ENCODE data around the gene THAP4. TPM values are rescaled to one million over a fixed set of nuclear protein-coding genes. Genes with fewer than 3 reads are reported as not detected.
A peak's percentile ranks its signal among the peaks of the same experiment; 100 is the strongest.

Gene THAP4
- total and polyA plus RNA-seq, 9 donors, result 36.3 to 51.7 (median 43.9) TPM

DNA sequence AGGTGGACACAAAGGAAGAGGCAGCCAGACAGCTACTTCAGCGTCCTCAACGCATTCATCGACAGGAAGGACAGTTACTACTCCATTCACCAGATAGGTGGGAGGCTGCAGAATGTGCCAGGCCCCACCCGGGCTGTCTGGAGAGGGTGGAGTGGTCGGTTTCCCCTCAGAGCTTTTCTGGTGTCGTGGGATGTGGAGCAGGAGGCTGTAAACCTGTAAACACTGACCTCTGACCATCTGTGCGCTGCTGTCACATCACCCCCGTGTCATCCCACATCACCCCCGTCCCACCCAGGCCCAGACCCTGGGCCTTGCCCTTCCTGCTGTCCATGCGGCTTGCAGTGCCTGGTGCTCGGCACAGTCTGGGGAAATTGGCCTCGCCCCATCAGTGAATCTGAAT is 17.6 kb upstream of the THAP4 start:
- H3K9me3 ChIP-seq (replicated peaks; ENCODE audit: control insufficient read depth, low read depth, low read length), result no peaks in the 10 kb centered on the region
- H3K27ac ChIP-seq (ENCODE audit: low read length), result no peak overlapping the region
- H3K4me3 ChIP-seq (ENCODE audit: low read length), result no peak overlapping the region
- DNase-seq, result no peak
- no peaks in the 10 kb centered on the region for H3K27me3 ChIP-seq (ENCODE audit: control insufficient read depth, insufficient read depth, low read length)
- no peaks in the 10 kb centered on the region for H3K4me1 ChIP-seq (ENCODE audit: control insufficient read depth, insufficient read depth, low read length)
- WGBS (ENCODE audit: insufficient coverage), result 91% methylated on average over 6 of the region's 12 CpGs
- H3K36me3 ChIP-seq (ENCODE audit: control insufficient read depth, insufficient read depth, low read length), result peaks cover 67% of the 10 kb centered on the region

GRCh38 chr2:241653210-241653750 is 16.3 kb upstream of the THAP4 start:
- Histone ChIP-seq H3K4me1 (ENCODE audit: control insufficient read depth, insufficient read depth, low read length) (peaks cover 4% of the 10 kb centered on the region), H3K36me3 (ENCODE audit: control insufficient read depth, insufficient read depth, low read length) (peaks cover 55% of the 10 kb centered on the region), H3K27me3 (ENCODE audit: control insufficient read depth, insufficient read depth, low read length) (no peaks in the 10 kb centered on the region), H3K4me3 (ENCODE audit: low read length) (no peak overlapping the region), H3K27ac (ENCODE audit: low read length) (no peak overlapping the region), H3K9me3 (replicated peaks; ENCODE audit: control insufficient read depth, low read depth, low read length) (no peaks in the 10 kb centered on the region)
- no peak for DNase-seq
- WGBS (ENCODE audit: insufficient coverage), result 96% methylated on average over 10 of the region's 13 CpGs

- Histone ChIP-seq H3K27me3 (ENCODE audit: control insufficient read depth, insufficient read depth, low read length) (no peaks in the 10 kb centered on the region), H3K36me3 (ENCODE audit: control insufficient read depth, insufficient read depth, low read length) (peaks cover 52% of the 10 kb centered on the region), H3K4me3 (ENCODE audit: low read length) (no peak overlapping the region), H3K9me3 (replicated peaks; ENCODE audit: control insufficient read depth, low read depth, low read length) (no peaks in the 10 kb centered on the region), H3K27ac (ENCODE audit: low read length) (no peak overlapping the region), H3K4me1 (ENCODE audit: control insufficient read depth, insufficient read depth, low read length) (peaks cover 4% of the 10 kb centered on the region)
- DNase-seq, result no peak
- 94% methylated on average over 9 of the region's 9 CpGs for WGBS (ENCODE audit: insufficient coverage)
Measured at GRCh38 chr2:241652722-241653121, 15.8 kb upstream of the THAP4 start.

DNA sequence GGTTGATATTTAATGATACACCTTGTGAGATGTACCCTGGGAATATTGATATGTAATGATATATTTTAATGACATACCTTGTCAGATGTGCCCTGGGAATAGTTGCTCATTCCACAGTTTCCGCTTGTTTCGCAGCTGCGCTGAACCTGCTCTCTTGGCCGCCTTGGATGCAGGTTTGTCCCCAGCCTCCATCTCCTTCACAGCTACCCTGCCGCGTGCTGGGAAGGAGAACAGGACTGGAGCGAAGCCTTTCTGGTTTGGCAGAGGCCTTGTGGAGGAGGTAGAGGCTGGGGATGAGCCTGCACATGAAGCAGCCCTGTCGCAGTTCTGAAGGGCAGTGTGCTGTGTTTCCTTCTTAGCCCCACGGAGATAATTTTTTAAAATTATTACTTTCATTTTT is 15.2 kb upstream of the THAP4 start:
- DNase-seq, result no peak
- peaks cover 4% of the 10 kb centered on the region for H3K4me1 ChIP-seq (ENCODE audit: control insufficient read depth, insufficient read depth, low read length)
- H3K27ac ChIP-seq (ENCODE audit: low read length), result no peak overlapping the region
- H3K9me3 ChIP-seq (replicated peaks; ENCODE audit: control insufficient read depth, low read depth, low read length), result no peaks in the 10 kb centered on the region
- no peaks in the 10 kb centered on the region for H3K27me3 ChIP-seq (ENCODE audit: control insufficient read depth, insufficient read depth, low read length)
- WGBS (ENCODE audit: insufficient coverage), result 96% methylated on average over 4 of the region's 9 CpGs
- no peak overlapping the region for H3K4me3 ChIP-seq (ENCODE audit: low read length)
- peaks cover 46% of the 10 kb centered on the region for H3K36me3 ChIP-seq (ENCODE audit: control insufficient read depth, insufficient read depth, low read length)

GRCh38 chr2:241649927-241650326 is 13.0 kb upstream of the THAP4 start:
- H3K27me3 ChIP-seq (ENCODE audit: control insufficient read depth, insufficient read depth, low read length), result no peaks in the 10 kb centered on the region
- H3K4me3 ChIP-seq (ENCODE audit: low read length), result no peak overlapping the region
- H3K36me3 ChIP-seq (ENCODE audit: control insufficient read depth, insufficient read depth, low read length), result peaks cover 33% of the 10 kb centered on the region
- H3K4me1 ChIP-seq (ENCODE audit: control insufficient read depth, insufficient read depth, low read length), result peaks cover 4% of the 10 kb centered on the region
- DNase-seq, result no peak
- WGBS (ENCODE audit: insufficient coverage), result 90% methylated on average over 2 of the region's 6 CpGs
- no peaks in the 10 kb centered on the region for H3K9me3 ChIP-seq (replicated peaks; ENCODE audit: control insufficient read depth, low read depth, low read length)
- H3K27ac ChIP-seq (ENCODE audit: low read length), result no peak overlapping the region

- peaks cover 4% of the 10 kb centered on the region for H3K4me1 ChIP-seq (ENCODE audit: control insufficient read depth, insufficient read depth, low read length)
- WGBS (ENCODE audit: insufficient coverage), result 92% methylated on average over 4 of the region's 4 CpGs
- no peak overlapping the region for H3K27ac ChIP-seq (ENCODE audit: low read length)
- no peak overlapping the region for H3K4me3 ChIP-seq (ENCODE audit: low read length)
- peaks cover 28% of the 10 kb centered on the region for H3K36me3 ChIP-seq (ENCODE audit: control insufficient read depth, insufficient read depth, low read length)
- peak; percentile 24 for DNase-seq
- no peaks in the 10 kb centered on the region for H3K27me3 ChIP-seq (ENCODE audit: control insufficient read depth, insufficient read depth, low read length)
- no peaks in the 10 kb centered on the region for H3K9me3 ChIP-seq (replicated peaks; ENCODE audit: control insufficient read depth, low read depth, low read length)
Measured at GRCh38 chr2:241649404-241649803, 12.4 kb upstream of the THAP4 start.

DNA sequence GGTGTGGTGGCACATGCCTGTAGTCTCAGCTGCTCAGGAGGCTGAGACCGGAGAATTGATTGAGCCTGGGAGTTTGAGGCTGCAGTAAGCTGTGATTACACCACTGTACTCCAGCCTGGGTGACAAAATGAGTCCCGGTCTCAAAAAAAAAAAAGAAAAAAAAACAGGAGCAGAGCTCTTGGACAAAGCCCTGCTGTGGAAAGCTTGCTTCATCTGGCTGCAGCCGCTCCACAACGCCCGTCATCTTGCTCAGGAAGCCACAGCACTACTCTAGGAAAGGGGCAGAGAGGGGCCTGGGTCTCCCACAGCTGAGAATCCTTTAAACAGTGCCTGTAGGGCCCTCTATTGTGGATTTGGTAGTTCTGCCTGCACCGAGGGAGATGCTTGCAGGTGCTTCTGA is 11.5 kb upstream of the THAP4 start:
- H3K4me3 ChIP-seq (ENCODE audit: low read length), result no peak overlapping the region
- H3K27ac ChIP-seq (ENCODE audit: low read length), result no peak overlapping the region
- WGBS (ENCODE audit: insufficient coverage), result 69% methylated on average over 6 of the region's 6 CpGs
- H3K36me3 ChIP-seq (ENCODE audit: control insufficient read depth, insufficient read depth, low read length), result peaks cover 23% of the 10 kb centered on the region
- no peaks in the 10 kb centered on the region for H3K27me3 ChIP-seq (ENCODE audit: control insufficient read depth, insufficient read depth, low read length)
- H3K4me1 ChIP-seq (ENCODE audit: control insufficient read depth, insufficient read depth, low read length), result peaks cover 4% of the 10 kb centered on the region
- no peaks in the 10 kb centered on the region for H3K9me3 ChIP-seq (replicated peaks; ENCODE audit: control insufficient read depth, low read depth, low read length)
- DNase-seq, result no peak

- no peak for DNase-seq
- Histone ChIP-seq H3K27ac (ENCODE audit: low read length) (no peak overlapping the region), H3K4me1 (ENCODE audit: control insufficient read depth, insufficient read depth, low read length) (peaks cover 9% of the 10 kb centered on the region), H3K4me3 (ENCODE audit: low read length) (no peak overlapping the region), H3K36me3 (ENCODE audit: control insufficient read depth, insufficient read depth, low read length) (no peaks in the 10 kb centered on the region), H3K9me3 (replicated peaks; ENCODE audit: control insufficient read depth, low read depth, low read length) (no peaks in the 10 kb centered on the region), H3K27me3 (ENCODE audit: control insufficient read depth, insufficient read depth, low read length) (no peaks in the 10 kb centered on the region)
- 67% methylated on average over 4 of the region's 14 CpGs for WGBS (ENCODE audit: insufficient coverage)
Measured at GRCh38 chr2:241645915-241646645, 9.1 kb upstream of the THAP4 start.

DNA sequence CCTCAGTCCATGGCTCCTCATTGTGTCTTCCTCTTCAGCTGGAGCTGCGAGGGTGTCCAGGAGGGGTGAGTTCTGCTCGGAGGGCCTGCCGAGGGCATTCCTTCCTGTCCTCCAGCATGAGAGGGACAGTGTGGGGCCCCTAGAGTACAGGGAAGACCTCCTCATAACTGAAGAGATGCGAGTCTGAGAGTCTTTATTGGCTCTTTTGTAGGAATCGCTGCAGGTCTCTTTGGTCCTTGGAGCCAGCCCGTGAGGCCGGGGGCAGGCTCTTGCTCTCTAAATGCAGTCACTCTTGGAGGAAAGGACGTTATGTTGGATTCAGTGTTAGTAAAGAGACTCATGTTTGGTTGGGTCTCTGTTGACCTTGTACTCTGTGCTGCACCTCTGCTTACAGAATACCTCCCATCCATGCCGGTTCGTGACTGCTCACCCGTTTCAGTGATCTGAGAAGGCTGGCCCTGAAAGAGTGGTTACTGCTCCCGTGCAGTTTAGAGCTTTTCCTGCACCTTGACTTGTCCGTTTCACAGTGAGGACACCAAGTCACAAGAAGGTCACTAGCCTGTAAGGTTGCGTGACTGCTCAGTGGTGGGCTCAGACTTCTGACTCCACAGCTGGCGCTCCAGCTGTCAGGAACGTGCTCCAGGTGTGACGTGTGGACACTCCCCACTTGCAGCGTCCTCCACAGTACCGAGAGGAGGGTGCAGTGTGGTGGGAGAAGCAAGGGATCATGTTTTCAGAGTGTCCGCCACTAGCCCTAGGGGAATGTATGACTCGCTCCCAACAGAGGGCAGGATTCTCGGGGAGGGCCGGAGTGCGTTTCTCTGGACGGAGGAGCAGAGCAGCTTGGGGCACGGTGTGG is 8.3 kb upstream of the THAP4 start:
- H3K36me3 ChIP-seq (ENCODE audit: control insufficient read depth, insufficient read depth, low read length), result no peaks in the 10 kb centered on the region
- H3K9me3 ChIP-seq (replicated peaks; ENCODE audit: control insufficient read depth, low read depth, low read length), result no peaks in the 10 kb centered on the region
- no peak overlapping the region for H3K4me3 ChIP-seq (ENCODE audit: low read length)
- no peaks in the 10 kb centered on the region for H3K27me3 ChIP-seq (ENCODE audit: control insufficient read depth, insufficient read depth, low read length)
- H3K4me1 ChIP-seq (ENCODE audit: control insufficient read depth, insufficient read depth, low read length), result peaks cover 16% of the 10 kb centered on the region
- 85% methylated on average over 22 of the region's 26 CpGs for WGBS (ENCODE audit: insufficient coverage)
- no peak for DNase-seq
- no peak overlapping the region for H3K27ac ChIP-seq (ENCODE audit: low read length)

DNA sequence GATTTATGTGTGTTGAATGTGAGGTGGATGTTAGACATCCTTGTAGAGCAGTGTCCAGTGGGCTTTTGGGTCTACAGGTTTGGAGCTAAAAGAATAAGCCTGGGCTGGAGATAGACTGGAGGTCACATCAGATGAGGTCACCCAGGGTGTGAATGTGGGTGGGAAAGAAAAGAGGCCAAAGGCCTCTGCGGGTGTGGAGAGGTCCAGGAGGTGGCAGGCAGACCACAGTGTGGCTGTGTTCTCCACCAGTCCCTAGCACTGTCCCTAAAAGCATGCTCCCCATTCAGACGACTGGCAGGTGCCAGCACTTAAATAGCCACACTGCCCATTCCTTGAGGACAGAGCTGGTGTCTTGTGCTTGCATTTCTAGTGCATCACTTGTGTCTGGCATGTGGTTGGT is 4.7 kb upstream of the THAP4 start:
- peak; percentile 38 for DNase-seq
- Histone ChIP-seq H3K27ac (ENCODE audit: low read length) (peak overlapping the region; percentile 67), H3K9me3 (replicated peaks; ENCODE audit: control insufficient read depth, low read depth, low read length) (peaks cover 3% of the 10 kb centered on the region), H3K36me3 (ENCODE audit: control insufficient read depth, insufficient read depth, low read length) (peaks cover 15% of the 10 kb centered on the region), H3K4me3 (ENCODE audit: low read length) (no peak overlapping the region), H3K27me3 (ENCODE audit: control insufficient read depth, insufficient read depth, low read length) (no peaks in the 10 kb centered on the region), H3K4me1 (ENCODE audit: control insufficient read depth, insufficient read depth, low read length) (peaks cover 21% of the 10 kb centered on the region)
- 100% methylated on average over 1 of the region's 2 CpGs for WGBS (ENCODE audit: insufficient coverage)

All from muscle of leg (tissue), 11 donors.